Left ventricle myocardium superior (tissue), 1 donor: ENCODE results near the gene CACNA2D3. TPM values are rescaled to one million over a fixed set of nuclear protein-coding genes. Genes with fewer than 3 reads are reported as not detected.

ENCODE experiments used
- ATAC-seq: fragments of 200-7000 bp; cut with Tn5 transposase; one replicate; pipeline ENCODE4 v1.9.1; 2020; ENCODE audit warnings: mild to moderate bottlenecking, moderate library complexity
- DNase-seq: peaks from one replicate; pipeline ENCODE4 v3.0.0-alpha.2; 2020
- intact Hi-C: fragments of 100-400 bp; cut with micrococcal nuclease; formaldehyde crosslinking; loops from one replicate; pipeline ENCODE4 v1.11.0; 2022
- total RNA-seq: library from RNA; stranded (reverse); fragmentation: NEBNext Ultra II Directional; extraction: Animal tissue kit (Norgen Biotek cat#: 25700); gene quantifications from one replicate; pipeline ENCODE4 v1.2.1, GENCODE V29; 2021
- donor health status: DM: no; HTN: yes; CAD: no; lungs with severe emphysema.

Gene CACNA2D3
- total RNA-seq, 1 donor from 2014 or later = 26.9 TPM

DNA sequence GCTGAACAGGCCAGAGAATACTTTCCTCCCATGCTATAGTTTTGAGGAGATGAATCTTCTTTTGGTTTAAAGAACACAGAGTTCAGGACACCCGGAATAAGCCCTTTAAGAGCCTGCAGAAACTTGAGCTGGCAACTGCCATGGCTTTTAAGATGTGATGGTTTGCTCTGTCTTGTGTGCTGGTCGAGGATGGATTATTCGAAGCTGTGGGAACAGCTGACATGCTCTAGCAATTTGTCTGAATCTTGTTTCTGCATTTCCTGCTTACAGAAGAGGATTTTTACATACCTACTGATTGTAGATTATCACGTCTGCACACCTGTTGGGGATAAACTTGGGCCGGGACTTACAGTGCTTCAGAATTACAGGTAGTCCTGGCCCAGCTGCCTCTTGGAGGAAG, 408.6 kb downstream of the CACNA2D3 start:
- DNase-seq (no peak), ATAC-seq (no peak)
- intact Hi-C loops = no loop called here

DNA sequence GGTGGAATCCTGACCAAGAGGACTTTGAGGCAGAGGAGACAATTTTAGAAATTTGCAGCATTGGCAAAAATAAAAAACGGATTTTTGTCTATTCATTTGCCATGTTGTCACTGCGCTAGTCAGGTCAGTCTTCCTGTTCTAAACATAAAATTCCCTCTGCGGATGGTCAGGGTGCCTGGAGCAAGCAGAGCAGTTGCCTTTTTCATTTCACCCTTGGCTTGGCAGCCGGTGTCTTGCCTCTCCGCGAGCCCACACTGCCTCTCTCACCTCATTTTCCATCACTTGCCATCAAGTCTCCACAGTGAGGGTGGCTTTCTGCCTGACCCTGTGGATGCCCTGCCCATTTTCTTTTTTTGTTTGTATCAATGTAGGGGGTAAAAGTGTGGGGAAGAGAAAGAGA, 409.4 kb downstream of the CACNA2D3 start:
- DNase-seq = no peak
- intact Hi-C loops = no loop called here
- ATAC-seq = no peak

- intact Hi-C loops = no loop called here
- ATAC-seq (no peak), DNase-seq (no peak)
Observed at GRCh38 chr3:54533856-54534255, 411.5 kb downstream of the CACNA2D3 start.

- intact Hi-C loops = no loop called here
- DNase-seq = no peak
- no peak for ATAC-seq
Observed at GRCh38 chr3:54535619-54536018, 413.3 kb downstream of the CACNA2D3 start.

DNA sequence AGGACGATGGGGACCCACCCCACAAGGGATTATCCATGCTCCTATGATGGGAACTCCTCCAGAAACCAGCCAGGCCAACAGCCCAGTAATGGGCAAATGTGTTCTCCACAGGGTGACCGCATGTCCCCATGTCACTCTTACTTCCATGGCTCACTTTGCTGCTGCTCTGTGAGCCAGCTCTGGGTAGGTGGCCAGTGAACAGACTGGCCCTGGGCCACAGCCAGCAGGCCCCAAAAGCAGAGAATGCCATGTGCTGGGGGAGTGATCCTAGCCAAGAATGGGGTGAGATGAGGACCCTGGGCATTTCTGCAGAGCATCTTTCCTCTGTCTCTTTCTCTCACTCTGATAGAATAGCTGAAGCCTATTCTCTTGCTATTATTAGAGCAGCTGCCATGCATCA, 414.1 kb downstream of the CACNA2D3 start:
- ATAC-seq (no peak), DNase-seq (no peak)
- intact Hi-C loops = no loop called here

DNA sequence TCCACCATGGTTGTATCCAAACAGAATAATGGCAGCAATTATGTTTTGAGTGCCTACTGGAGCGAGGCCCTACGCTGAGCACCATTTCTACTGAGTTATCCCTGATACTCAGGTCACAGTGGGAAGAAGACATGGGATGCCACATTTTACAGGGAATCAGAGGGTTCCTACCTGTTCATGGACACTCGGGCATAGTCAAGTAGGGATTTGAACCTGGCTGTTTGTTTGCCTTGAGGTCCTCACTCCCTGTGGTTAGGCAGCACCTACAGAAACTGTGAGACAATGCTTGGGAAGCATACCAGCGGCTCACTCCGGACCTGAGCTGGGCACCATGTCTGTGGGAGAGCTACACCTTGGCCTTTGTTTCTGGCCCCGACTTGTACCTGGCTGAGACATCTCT, 415.2 kb downstream of the CACNA2D3 start:
- DNase-seq = no peak
- ATAC-seq = no peak
- intact Hi-C loops = no loop called here

- intact Hi-C loops = no loop called here
- ATAC-seq (no peak), DNase-seq (no peak)
Observed at GRCh38 chr3:54538346-54538745, 416.0 kb downstream of the CACNA2D3 start.

- ATAC-seq (no peak), DNase-seq (no peak)
- intact Hi-C loops = no loop called here
Observed at GRCh38 chr3:54541369-54541768, 419.0 kb downstream of the CACNA2D3 start.

DNA sequence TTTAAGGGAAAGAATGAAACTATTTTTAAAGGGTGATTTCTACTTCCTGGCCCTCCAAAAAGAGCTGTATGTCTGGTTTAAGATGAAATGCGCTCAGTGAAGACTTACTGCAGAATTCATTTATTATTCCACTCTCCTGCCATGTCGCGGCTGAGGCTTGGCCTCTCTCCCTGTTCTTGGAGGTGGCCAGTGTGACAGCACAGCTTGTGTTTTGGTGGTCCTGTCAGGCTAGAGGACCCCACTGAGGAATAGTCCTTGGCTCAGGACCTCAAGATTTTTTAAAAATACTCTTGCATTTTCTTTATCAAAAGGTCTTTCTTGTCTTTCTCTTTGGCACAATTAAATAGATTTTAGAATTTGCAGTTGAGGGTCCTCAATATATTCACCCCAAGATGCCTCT, 421.1 kb downstream of the CACNA2D3 start:
- ATAC-seq (no peak), DNase-seq (no peak)
- intact Hi-C loops = no loop called here

- ATAC-seq (no peak), DNase-seq (no peak)
- intact Hi-C loops = no loop called here
Observed at GRCh38 chr3:54547051-54547450, 424.7 kb downstream of the CACNA2D3 start.

- intact Hi-C loops = no loop called here
- no peak for ATAC-seq
- DNase-seq = no peak
Observed at GRCh38 chr3:54547846-54548245, 425.5 kb downstream of the CACNA2D3 start.

- DNase-seq = no peak
- intact Hi-C loops = no loop called here
- ATAC-seq = no peak
Observed at GRCh38 chr3:54549607-54550220, 427.4 kb downstream of the CACNA2D3 start.

DNA sequence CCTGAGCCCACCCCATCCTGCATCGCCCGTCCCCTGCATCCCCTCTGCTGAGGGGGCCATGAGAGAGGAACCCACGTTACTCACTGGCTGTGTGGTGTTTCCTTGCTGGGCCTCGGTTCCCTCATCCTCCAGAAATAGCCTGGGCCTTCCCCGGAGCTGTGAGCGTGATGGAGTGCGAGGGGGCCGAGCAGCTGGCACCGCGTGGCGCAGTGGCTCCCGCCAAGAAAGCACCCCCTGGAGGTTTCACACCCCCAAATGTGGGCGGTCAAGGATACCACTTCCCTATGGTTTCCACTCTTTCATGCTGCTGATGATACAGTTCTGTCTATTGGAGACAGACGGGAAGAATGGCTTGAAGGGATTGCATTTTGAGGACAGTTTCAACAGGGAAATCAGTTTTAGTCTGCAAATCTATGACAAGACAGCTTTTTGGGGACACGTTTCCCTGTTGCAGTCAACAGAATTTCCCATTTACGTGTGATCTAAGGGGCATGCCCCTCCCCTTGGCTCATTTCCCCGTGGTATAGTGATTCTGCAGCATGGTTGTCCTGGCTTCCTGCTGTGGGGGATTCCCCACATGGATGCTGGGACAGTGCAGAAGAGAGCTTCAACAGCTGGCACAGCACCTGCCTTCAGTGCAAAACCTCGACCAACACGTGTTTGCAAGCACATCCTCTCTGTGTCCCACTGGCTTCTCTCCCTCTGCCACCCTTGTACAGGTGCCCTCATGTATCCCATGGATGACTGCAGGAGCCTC, 428.0 kb downstream of the CACNA2D3 start:
- DNase-seq = no peak
- no peak for ATAC-seq
- intact Hi-C loops = no loop called here

- intact Hi-C loops = no loop called here
- ATAC-seq = no peak
- no peak for DNase-seq
Observed at GRCh38 chr3:54556630-54557029, 434.3 kb downstream of the CACNA2D3 start.

GRCh38 chr3:54557538-54558428, 435.4 kb downstream of the CACNA2D3 start:
- ATAC-seq = no peak
- intact Hi-C loops = no loop called here
- no peak for DNase-seq

- ATAC-seq (no peak), DNase-seq (no peak)
- intact Hi-C loops = no loop called here
Observed at GRCh38 chr3:54563501-54564200, 441.3 kb downstream of the CACNA2D3 start.

- ATAC-seq (no peak), DNase-seq (no peak)
- intact Hi-C loops = no loop called here
Observed at GRCh38 chr3:54564374-54564925, 442.1 kb downstream of the CACNA2D3 start.

- intact Hi-C loops = no loop called here
- DNase-seq (no peak), ATAC-seq (no peak)
Observed at GRCh38 chr3:54565956-54566355, 443.6 kb downstream of the CACNA2D3 start.

- no peak for ATAC-seq
Observed at GRCh38 chr3:54567949-54568348, 445.6 kb downstream of the CACNA2D3 start.

More at GRCh38 chr3:54567949-54568348, 445.6 kb downstream of the CACNA2D3 start:
- intact Hi-C loops = no loop called here
- DNase-seq = no peak
